GM18861 (cell line): Measurements from ENCODE around the gene DDIT4L.
A peak's percentile ranks its signal among the peaks of the same experiment; 100 is the strongest.
"Not testable (repeated sequence)": the region's sequence is repeated elsewhere in the genome, so short reads cannot be mapped to it uniquely, and the experiment has no call there.

Experiments used
- ATAC-seq: cut with Tn5 transposase; IDR thresholded peaks from one replicate; pipeline ENCODE4 v1.9.1; 2021; ENCODE audit not compliant: unreplicated experiment

The DDIT4L gene

DNA sequence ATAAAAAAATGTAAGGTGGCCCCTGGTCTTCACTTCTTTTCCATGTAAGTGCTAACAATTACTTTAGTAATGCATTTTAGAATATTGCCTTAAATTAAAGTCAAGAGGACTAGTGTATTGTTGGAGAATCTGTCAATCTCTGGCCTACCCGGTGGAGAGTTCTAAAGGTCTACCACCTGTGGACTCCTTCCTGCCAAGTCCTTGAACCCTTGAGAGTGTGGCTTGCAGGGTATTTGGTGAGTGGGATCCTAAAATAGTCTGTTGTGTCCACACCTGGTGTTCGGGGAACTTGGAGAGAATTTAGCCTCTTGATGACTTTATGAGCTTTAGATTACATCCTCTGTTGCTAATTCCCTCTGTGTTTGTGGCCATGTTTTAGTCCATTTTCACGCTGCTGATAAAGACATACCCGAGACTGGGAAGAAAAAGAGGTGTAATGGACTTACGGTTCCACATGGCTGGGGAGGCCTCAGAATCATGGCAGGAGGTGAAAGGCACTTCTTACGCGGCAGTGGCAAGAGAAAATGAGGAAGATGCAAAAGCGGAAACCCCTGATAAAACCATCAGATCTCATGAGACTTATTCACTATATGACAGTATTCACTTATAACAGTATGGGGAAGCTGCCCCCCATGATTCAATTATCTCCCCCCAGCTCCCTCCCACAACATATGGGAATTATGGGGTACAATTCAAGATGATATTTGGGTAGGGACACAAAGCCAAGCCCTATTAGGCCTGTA lies 23.8 kb downstream of the DDIT4L start:
- no peak for ATAC-seq

DNA sequence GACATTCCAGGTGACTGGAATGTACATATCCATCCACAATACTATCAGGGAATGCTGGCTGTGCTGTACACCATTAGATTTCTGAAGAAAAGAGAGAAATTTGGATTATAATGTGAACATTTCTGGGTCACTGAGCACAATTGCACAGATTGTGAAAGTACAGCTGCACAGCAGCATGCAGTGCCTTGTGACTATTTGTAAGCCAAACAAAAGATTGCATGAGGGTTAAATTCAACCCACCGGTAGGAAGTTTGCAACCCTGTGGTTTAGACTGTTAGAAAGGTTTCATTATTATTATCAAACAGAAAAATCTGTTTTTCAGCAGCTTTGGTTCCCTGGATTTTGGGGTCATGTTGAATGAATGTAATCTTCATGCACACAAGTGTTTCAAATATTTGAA lies 24.5 kb downstream of the DDIT4L start:
- no peak for ATAC-seq

DNA sequence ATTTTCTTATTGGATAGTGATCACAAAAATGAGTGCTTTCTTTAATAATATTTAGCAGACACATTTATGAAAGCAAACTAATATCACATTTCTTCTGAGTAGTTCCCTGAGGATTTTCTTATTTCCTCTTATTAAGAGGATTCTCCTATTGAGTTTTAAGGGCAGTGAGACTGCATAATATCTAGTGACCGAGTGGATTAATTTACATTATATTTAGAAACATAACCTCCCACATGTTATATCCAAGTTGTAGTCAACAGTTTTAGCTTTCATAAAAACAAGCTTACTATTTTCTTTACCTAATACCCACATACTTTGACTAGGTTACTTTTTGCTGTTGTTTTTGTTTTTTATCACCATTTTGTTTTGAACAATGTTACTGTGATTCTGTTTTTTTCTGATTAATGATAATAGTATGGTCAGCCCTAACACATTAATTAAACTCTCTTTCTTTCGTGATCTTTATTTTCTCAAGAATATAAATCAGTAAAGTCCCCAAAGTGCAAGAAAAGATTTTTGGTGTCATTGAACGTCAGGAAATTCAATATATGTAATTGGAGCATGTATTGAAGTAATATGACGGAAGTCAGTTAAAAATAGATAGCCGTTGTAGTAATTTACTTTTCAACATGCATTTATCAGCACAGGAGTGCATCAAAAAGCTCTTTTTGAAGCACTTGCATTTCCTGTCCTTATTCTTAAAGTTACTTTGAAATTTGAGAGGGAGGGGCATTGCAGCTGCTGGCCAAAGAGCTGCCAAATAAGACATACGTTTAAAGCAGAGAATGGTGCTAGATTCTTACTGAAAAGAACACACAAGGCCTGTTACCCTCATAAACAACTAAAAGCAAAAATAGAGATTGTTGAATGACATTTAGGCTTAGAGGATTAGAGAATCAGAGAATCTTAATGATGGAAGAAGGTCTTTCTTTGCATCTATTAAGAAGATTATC lies 25.2 kb downstream of the DDIT4L start:
- ATAC-seq = no peak

DNA sequence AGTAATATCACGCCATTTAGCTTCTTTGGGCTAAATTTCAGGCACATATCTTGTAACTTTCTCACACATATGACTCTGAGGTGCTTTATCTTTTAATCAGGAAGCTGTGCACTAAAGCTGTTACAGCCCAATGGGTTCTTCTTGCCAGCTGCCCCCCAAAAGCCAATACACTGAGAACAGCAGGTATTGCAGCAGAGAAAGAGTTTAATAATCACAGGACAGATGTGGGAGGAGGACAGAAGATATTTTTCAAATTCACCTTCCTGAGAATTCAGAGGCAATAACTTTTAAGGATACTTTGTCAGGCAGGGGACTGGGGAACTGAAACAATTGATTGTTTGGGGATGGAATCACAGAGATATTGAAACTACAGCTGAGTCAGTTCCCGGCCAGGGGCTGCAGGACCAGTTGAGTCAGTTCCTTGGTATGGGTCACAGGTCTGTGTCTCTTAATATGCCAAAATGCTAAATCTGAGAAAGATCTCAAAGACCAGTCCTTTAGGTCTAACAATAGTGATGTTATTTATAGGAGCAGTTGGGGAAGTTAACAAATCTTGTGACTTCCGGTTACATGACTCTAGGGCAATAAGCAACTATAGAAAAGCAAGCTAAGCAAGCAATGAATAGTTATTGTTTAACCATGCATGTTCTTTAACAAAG lies 28.1 kb downstream of the DDIT4L start:
- ATAC-seq = peak; percentile 93

DNA sequence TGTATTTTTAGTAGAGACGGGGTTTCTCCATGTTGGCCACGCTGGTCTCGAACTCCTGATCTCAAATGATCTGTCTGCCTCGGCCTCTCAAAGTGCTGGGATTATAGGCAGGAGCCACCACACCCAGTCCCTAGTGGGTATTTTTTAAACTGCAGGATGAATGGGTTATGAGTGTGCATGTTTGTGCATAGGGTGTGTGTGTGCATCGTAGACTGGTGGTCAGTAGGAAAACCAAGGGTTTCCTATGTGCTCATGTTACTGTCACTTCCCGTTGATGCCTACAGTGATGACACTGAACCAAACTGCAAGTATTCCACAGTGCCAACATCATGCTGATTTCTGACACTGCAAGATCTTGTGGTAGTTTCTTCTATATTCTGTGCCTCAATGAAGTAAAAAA lies 41.1 kb downstream of the DDIT4L start:
- no peak for ATAC-seq

DNA sequence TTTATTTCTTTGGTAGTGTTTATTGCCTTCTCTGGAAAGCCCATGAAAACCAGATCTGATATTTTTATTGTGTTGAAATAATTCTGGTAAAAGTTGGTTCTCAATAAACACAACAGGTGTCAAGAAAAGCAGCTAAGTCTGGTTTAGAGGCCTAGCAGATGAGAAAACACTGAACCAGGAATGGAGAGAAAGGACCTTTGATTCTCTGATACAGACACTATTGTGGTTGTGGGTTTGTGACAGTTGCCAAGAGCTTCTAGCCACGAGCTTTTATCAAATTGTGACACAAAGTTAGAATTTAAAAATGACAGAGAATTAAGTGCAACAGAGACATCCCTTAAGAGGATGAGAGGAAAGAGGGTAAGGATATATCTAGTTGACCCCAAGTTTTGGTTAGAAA lies 42.6 kb downstream of the DDIT4L start:
- ATAC-seq = no peak

DNA sequence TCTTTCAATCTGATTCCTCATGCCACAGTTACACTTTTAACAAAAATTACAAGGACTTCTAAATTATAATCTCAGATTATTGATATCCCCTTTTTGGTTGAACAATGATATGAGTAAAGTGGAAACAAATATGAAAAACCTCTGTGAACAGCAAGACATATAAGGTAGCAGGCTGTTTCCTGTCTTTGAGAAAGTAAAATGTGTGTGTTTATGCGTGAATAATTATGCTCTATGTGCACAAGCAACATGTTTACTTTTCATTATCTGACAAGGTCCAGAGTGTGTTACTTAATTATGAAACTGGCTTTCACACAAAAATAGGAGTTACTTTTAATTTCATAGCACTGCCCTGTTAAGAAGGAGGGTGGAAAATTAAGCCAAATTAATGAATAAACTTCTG lies 43.1 kb downstream of the DDIT4L start:
- no peak for ATAC-seq

DNA sequence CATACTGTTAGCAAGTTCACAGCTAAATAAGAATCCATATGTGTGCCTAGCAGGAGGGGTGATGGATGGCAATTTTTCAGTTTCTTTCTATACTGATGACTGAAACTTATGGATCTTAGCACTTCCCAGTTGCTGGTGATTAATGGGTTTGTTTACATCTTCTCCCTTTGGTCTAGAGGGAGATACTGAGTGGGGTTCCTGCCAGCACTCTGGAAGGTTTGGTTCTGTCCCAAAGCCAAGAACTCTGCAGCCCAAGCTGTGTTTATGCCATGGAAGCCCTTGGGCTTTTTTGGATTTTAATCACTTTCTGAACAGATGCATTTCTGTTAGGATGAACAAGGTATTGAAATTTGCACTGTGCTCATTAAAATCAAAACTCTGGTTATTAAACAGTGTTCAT lies 43.5 kb downstream of the DDIT4L start:
- ATAC-seq = no peak

DNA sequence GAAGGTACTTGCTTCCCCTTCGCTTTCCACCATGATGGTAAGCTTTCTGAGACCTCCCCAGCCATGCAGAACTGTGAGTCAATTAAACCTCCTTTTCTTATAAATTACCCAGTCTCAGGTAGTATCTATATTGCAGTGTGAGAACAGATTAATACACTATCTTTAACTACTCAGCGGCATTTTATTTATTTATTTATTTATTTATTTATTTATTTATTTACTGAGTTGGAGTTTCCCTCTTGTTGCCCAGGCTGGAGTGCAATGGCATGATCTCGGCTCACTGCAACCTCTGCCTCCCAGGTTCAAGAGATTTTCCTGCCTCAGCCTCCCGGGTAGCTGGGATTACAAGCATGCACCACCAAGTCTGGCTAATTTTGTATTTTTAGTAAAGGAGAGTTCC lies 52.9 kb downstream of the DDIT4L start:
- not testable (repeated sequence) for ATAC-seq
